GM21576 (cell line): Measurements from ENCODE around the gene RARG.
"Not testable (repeated sequence)": the region's sequence is repeated elsewhere in the genome, so short reads cannot be mapped to it uniquely, and the experiment has no call there.

Experiments used
- ATAC-seq: cut with Tn5 transposase; IDR thresholded peaks from one replicate; pipeline ENCODE4 v1.9.1; 2021; ENCODE audit warnings: mild to moderate bottlenecking, moderate library complexity; ENCODE audit not compliant: unreplicated experiment

Gene RARG

GRCh38 chr12:53193040-53193439 lies 39.0 kb downstream of the RARG start:
- ATAC-seq: no peak

GRCh38 chr12:53192531-53193021 lies 39.4 kb downstream of the RARG start:
- no peak for ATAC-seq

GRCh38 chr12:53191885-53192530 lies 40.0 kb downstream of the RARG start:
- ATAC-seq: no peak

- ATAC-seq: no peak
Observed at GRCh38 chr12:53191096-53191884, 40.7 kb downstream of the RARG start.

GRCh38 chr12:53190108-53190729 lies 41.8 kb downstream of the RARG start:
- ATAC-seq: no peak

GRCh38 chr12:53187145-53187899 lies 44.7 kb downstream of the RARG start:
- ATAC-seq: no peak

- no peak for ATAC-seq
Observed at GRCh38 chr12:53186745-53187144, 45.3 kb downstream of the RARG start.

- no peak for ATAC-seq
Observed at GRCh38 chr12:53185582-53186153, 46.3 kb downstream of the RARG start.

- ATAC-seq: no peak
Observed at GRCh38 chr12:53184828-53185227, 47.2 kb downstream of the RARG start.

GRCh38 chr12:53182903-53183302 lies 49.1 kb downstream of the RARG start:
- no peak for ATAC-seq

- no peak for ATAC-seq
Observed at GRCh38 chr12:53181935-53182334, 50.1 kb downstream of the RARG start.

- peak; percentile 48 for ATAC-seq
Observed at GRCh38 chr12:53180931-53181645, 50.9 kb downstream of the RARG start.

GRCh38 chr12:53180220-53180930 lies 51.6 kb downstream of the RARG start, which contains the start of the genes CSAD and ZNF740:
TSS of gene CSAD (minus strand) at chr12:53180925. CDS start at chr12:53173470, 7,455 bp downstream.
TSS of gene ZNF740 (plus strand) at chr12:53180722. CDS start at chr12:53181984, 1,262 bp downstream.
- ATAC-seq: peak; percentile 89

- peak; percentile 8 for ATAC-seq
Observed at GRCh38 chr12:53179687-53180219, 52.3 kb downstream of the RARG start.

- ATAC-seq: not testable (repeated sequence)
Observed at GRCh38 chr12:53178803-53179202, 53.2 kb downstream of the RARG start.

GRCh38 chr12:53177447-53177846 lies 54.6 kb downstream of the RARG start:
- not testable (repeated sequence) for ATAC-seq

- no peak for ATAC-seq
Observed at GRCh38 chr12:53176750-53177149, 55.3 kb downstream of the RARG start.

- ATAC-seq: no peak
Observed at GRCh38 chr12:53174881-53175491, 57.0 kb downstream of the RARG start.
